Measurements from ENCODE around the gene MANSC4. TPM values are rescaled to one million over a fixed set of nuclear protein-coding genes. Genes with fewer than 3 reads are reported as not detected.

MANSC4 gene
- total RNA-seq, 1 donor from 2014 or later, result not detected

GRCh38 chr12:27805238-27805637, 25.2 kb upstream of the MANSC4 start:
- intact Hi-C loops (cut with DNase I), result no loop called here
- no peak for ATAC-seq (ENCODE audit: poor library complexity)
- DNase-seq, result no peak

- DNase-seq (no peak), ATAC-seq (ENCODE audit: poor library complexity) (no peak)
- intact Hi-C loops (cut with DNase I), result no loop called here
These were observed 22.9 kb upstream of the MANSC4 start for GRCh38 chr12:27802936-27803335.

GRCh38 chr12:27802511-27802910, 22.5 kb upstream of the MANSC4 start:
- ATAC-seq (ENCODE audit: poor library complexity) (no peak), DNase-seq (no peak)
- intact Hi-C loops (cut with DNase I), result no loop called here

GRCh38 chr12:27801630-27802029, 21.6 kb upstream of the MANSC4 start:
- ATAC-seq (ENCODE audit: poor library complexity) (no peak), DNase-seq (no peak)
- intact Hi-C loops (cut with DNase I), result no loop called here

DNA sequence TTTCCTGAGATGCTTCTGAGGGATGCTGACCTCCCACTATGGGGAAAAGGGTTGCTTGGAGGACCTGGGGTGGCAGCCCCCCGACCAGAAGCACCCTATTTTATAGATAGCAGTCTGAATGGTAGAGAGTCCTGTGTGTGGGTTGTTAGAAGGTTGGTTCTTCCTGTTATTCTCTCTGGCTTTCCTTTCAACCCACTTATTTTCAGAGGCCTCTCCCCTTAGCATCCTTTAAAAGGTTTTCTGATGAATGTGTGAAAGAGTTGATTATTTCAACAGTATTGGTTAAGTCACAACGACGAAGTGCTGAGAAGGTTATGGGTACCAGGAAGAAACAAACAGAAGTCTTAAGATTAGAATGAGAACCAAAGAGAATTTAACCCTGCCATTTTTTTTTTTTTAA, 20.8 kb upstream of the MANSC4 start:
- no peak for DNase-seq
- ATAC-seq (ENCODE audit: poor library complexity), result no peak
- intact Hi-C loops (cut with DNase I), result no loop called here

- ATAC-seq (ENCODE audit: poor library complexity), result no peak
- no peak for DNase-seq
- intact Hi-C loops (cut with DNase I), result no loop called here
These were observed 17.4 kb upstream of the MANSC4 start for GRCh38 chr12:27797301-27798025.

GRCh38 chr12:27796128-27796527, 16.1 kb upstream of the MANSC4 start:
- ATAC-seq (ENCODE audit: poor library complexity) (no peak), DNase-seq (no peak)
- intact Hi-C loops (cut with DNase I), result no loop called here

- intact Hi-C loops (cut with DNase I), result no loop called here
- DNase-seq (no peak), ATAC-seq (ENCODE audit: poor library complexity) (no peak)
These were observed 15.0 kb upstream of the MANSC4 start for GRCh38 chr12:27794818-27795584.

DNA sequence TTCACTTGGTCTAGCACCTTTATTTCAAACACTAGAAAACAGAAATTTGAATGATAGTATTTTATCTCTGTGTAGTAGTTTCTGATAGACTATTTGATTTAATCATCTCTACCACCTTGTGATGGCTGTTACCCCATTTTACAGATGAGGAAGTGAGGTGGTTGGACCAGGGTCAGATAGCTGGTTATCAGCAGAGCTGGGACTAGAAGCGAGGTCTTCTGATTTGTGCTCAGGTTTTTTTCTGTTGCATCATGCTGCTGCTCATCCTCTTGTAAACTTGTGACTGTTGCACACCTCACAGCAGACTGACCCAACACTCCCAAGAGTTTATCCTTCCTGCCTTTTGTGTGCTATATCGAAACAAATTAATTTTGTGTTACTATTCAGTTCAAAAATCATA, 10.1 kb upstream of the MANSC4 start:
- intact Hi-C loops (cut with DNase I), result no loop called here
- DNase-seq (no peak), ATAC-seq (ENCODE audit: poor library complexity) (no peak)

DNA sequence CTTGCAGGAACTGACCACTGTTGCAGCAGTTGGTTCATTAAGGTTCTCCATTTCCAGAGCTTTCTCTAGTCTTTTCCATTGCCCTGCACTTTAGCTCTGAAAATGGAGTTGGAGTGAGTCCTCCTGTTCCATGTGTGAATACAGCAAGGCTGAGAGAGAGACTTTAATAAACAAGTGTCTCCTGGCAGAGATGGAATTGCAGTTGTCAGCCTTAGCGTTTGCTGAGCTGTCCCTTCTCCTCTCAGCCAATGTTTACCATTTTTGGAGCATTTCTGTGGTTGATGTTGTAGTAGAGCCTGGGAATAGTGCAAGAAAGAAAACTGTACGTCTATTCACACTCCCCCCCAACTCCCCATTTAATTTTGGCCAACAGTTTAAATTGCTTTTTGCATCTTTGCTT, 7.5 kb upstream of the MANSC4 start:
- intact Hi-C loops (cut with DNase I), result no loop called here
- DNase-seq (no peak), ATAC-seq (ENCODE audit: poor library complexity) (no peak)

DNA sequence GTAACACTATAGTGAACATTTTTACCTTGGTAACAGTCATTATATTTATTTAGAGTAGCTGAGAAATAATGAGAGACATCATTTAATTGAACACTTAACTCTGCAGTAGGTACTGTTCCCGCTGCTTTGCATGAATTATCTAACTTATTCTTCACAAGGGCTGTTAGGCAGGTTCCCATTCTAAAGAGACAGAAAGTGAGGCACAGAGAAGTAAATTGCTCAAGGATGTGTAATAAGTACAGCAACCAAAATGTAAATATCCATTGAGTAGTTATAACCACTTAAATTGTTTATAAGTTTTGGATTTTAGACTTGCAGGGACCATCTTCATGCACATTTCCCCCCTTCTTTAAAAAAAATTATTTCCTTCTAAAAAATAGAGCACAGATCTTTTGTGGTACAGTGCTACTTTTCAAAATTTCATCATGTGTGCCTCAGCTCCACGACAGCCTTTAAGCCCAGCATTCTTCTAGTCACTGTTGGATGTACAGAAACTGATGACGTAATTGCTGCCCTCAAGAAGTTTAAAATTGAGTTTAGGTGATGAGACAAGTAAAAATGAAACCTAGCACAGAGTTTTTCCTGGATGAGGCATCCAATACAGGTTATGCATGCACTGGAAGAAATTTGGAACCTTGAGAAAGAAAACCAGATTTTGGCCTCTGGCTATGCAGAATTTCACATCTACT, 6.0 kb upstream of the MANSC4 start:
- DNase-seq (no peak), ATAC-seq (ENCODE audit: poor library complexity) (no peak)
- intact Hi-C loops (cut with DNase I), result no loop called here

- ATAC-seq (ENCODE audit: poor library complexity) (no peak), DNase-seq (no peak)
- intact Hi-C loops (cut with DNase I), result no loop called here
These were observed 2.4 kb upstream of the MANSC4 start for GRCh38 chr12:27782481-27782880.

DNA sequence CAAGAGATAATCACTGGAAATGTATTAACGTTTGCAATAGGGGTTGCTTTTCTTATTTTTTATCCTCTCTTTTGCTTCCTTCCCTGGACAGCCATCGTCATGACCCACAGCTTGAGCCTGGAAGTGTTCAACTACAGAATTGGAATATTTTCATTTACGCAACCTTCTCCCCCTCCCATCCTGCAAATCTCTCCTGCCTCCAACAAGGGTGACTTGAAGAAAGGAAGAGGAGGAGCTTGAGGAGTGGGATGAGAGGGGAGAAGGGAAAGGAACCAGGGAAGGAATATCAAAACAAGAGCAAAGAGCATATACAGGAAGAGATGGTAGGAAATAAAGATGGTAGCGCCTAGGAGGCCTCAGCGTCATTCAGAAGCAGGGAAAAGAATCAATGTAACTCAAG, 1.6 kb upstream of the MANSC4 start:
- intact Hi-C loops (cut with DNase I), result no loop called here
- no peak for DNase-seq
- no peak for ATAC-seq (ENCODE audit: poor library complexity)

GRCh38 chr12:27780612-27781408, 774 bp upstream of the MANSC4 start:
- intact Hi-C loops (cut with DNase I), result no loop called here
- DNase-seq, result no peak
- no peak for ATAC-seq (ENCODE audit: poor library complexity)

GRCh38 chr12:27779416-27779919, 568 bp downstream of the MANSC4 start:
- DNase-seq (no peak), ATAC-seq (ENCODE audit: poor library complexity) (no peak)
- intact Hi-C loops (cut with DNase I), result no loop called here

GRCh38 chr12:27778206-27778605, 1.8 kb downstream of the MANSC4 start:
- DNase-seq (no peak), ATAC-seq (ENCODE audit: poor library complexity) (no peak)
- intact Hi-C loops (cut with DNase I), result no loop called here

GRCh38 chr12:27777141-27777540, 2.9 kb downstream of the MANSC4 start:
- intact Hi-C loops (cut with DNase I), result no loop called here
- no peak for DNase-seq
- no peak for ATAC-seq (ENCODE audit: poor library complexity)

DNA sequence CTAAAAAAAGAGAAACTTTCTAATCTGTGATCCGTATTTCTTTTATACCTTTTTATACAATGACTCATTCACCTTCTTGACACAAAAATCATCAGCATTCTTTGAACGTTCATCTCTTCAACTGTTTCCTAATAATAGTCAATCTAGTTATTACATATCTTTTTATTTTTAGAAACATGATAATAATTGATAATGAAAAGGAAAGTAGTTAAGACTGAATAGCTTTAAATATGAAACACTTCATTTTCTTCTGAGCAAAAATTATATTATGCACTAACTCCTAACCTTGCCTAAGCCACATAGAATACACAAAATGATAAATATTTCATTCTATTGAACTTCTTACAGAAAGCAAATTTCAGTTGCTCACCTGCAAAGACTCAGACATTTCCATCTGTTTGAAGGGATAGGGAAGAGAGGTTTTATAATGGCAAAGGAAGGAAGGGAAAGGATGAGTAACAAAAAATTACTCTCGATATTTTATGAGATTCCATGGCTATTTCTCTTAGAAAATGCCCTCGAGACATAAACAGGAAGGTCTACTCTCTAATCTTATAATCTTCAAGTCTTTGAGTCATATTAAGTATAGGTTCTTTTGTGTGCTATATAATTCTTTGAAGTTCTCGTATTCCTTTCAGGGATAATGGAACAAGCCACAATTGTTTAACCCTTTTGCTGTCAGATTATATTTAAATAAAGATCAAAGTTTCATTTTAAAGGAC, 7.5 kb downstream of the MANSC4 start:
- intact Hi-C loops (cut with DNase I), result no loop called here
- DNase-seq (no peak), ATAC-seq (ENCODE audit: poor library complexity) (no peak)
